BJ (cell line): ENCODE results near the gene PDE6G. TPM values are rescaled to one million over a fixed set of nuclear protein-coding genes. Genes with fewer than 3 reads are reported as not detected.

ENCODE experiments used
- CTCF ChIA-PET: fragments of 350-600 bp; formaldehyde crosslinking; extraction: SDS; loops from one replicate; lab custom pipeline; 2021; ENCODE audit warnings: antibody characterized with exemption, inconsistent platforms; lab: Yijun Ruan, JAX
- POLR2A ChIA-PET: fragments of 300-600 bp; sonication (Branson Sonifier 250); formaldehyde crosslinking; extraction: SDS; loops from one replicate; lab custom pipeline; 2021; ENCODE audit warnings: antibody characterized with exemption; lab: Charles Lee
- DNase-seq: peaks from one replicate; pipeline ENCODE4 v3.0.0-alpha.2; 2011; ENCODE audit warnings: low read depth
- H3K27me3 ChIP-seq: 2 replicates; pipeline ENCODE4 v1.6.0; 2011; ENCODE audit warnings: low read length; ENCODE audit not compliant: control insufficient read depth, insufficient read depth
- H3K36me3 ChIP-seq: 2 replicates; pipeline ENCODE4 v1.5.1; 2011; ENCODE audit warnings: low read length; ENCODE audit not compliant: control insufficient read depth, insufficient read depth
- H3K4me3 ChIP-seq: 2 replicates; pipeline ENCODE4 v1.5.1; 2011; ENCODE audit warnings: low read depth, mild to moderate bottlenecking, control low read depth, low read length
- polyA minus RNA-seq: library from RNA; depleted of rRNA, polyadenylated mRNA; stranded (reverse); fragments of >200 nt; gene quantifications from 2 replicates; pipeline ENCODE4 v1.2.3, GENCODE V29; 2011; rRNA and poly(A)+ RNA removed
- polyA plus RNA-seq: library from polyadenylated mRNA; depleted of rRNA; stranded (reverse); fragments of >200 nt; gene quantifications from 2 replicates; pipeline ENCODE4 v1.2.3, GENCODE V29; 2011; rRNA removed
- TF ChIP-seq, protein P1 (sequence below): IDR thresholded peaks from 2 replicates; pipeline ENCODE4 v1.5.1; 2011; ENCODE audit warnings: low read depth, mild to moderate bottlenecking, control low read depth, inconsistent platforms, low read length, moderate library complexity; ENCODE audit not compliant: insufficient read depth

PDE6G gene
- polyA plus RNA-seq = 0.36 and 0.37 TPM in 2 replicates
- 1.9 TPM in 1 of 2 replicates, not detected in the other for polyA minus RNA-seq

DNA sequence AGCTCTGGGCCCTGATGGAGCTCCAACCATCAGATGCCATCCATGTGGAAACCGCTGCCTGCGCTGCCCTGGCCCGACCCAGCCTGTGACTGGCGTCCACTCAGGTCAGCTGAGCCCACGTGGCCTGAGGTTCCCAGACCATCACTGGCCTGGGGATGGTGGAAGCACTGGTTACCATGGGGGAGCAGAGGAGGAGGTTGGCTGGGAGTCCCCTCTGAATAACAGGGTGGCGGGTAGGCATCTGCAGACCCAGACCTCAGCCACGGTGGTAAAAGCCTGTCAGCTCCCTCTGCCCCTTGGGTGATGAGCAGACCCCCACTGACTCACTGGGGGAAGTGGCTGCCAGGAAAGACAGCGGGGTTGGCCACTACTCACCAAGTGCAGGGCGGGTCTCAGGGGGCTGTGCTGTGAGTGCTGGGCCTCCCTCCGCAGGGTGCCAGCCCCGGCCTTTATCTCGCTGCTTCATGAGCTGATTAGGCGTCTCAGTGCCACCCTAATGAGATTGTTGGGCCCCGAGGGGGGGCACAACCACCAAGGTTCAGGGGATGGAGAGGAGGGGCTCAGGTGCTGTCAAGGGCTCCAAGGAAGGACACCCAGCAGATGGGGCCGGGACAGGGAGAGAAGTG, at the start of gene PDE6G:
PDE6G (minus strand) TSS at position 425 of the 626 bp plus-strand sequence. CDS start 3,237 bp downstream, outside the sequence.
- H3K36me3 ChIP-seq = no peaks in the 10 kb centered on the region
- ChIA-PET CTCF (interaction anchor here (1.0 to 1.1 kb wide), 2 partner anchors 36 to 54 kb away, joined by 3 read pairs; no protein-coding TSS in a partner anchor), POLR2A (no interaction called here)
- no peak within 1 kb of the TSS for H3K4me3 ChIP-seq
- DNase-seq = no peak
- no peaks in the 10 kb centered on the region for H3K27me3 ChIP-seq
- TF ChIP-seq, protein P1, sequence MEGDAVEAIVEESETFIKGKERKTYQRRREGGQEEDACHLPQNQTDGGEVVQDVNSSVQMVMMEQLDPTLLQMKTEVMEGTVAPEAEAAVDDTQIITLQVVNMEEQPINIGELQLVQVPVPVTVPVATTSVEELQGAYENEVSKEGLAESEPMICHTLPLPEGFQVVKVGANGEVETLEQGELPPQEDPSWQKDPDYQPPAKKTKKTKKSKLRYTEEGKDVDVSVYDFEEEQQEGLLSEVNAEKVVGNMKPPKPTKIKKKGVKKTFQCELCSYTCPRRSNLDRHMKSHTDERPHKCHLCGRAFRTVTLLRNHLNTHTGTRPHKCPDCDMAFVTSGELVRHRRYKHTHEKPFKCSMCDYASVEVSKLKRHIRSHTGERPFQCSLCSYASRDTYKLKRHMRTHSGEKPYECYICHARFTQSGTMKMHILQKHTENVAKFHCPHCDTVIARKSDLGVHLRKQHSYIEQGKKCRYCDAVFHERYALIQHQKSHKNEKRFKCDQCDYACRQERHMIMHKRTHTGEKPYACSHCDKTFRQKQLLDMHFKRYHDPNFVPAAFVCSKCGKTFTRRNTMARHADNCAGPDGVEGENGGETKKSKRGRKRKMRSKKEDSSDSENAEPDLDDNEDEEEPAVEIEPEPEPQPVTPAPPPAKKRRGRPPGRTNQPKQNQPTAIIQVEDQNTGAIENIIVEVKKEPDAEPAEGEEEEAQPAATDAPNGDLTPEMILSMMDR = no peak

DNA sequence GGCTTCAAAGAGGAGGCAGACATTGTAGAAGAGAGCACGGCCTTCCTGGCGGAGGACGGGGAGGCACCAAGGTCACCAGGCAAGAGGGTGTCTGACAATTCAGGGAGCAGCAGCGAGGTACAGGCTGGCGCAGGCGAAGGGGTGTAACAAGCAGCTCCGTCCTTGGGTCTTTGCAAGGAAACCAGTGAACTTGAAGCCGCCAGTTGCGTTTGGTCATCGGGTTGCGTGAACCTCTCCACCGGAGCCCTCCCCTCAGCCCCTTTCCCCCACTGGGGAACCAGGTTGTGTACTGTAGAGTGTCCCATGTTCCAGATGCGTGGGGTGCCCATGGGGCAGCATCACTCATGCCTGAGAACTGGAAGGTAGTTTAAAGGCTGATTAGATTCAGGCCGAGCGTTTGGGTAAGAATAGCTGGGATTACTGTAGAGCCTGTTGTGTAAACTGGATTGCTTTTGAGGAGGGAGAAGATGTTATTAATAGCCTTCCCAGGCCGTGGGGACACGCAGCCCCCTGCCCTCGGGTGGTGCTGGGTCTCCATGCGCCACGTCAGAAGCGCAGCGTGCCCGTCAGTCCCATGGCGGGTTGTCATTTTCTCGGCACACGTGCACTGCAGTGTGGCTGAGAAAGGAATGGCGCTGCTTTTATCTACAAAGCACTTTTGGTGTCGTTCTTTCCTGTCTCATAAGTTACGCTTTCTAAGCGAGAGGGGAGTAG, 49.3 kb upstream of the PDE6G start:
- H3K4me3 ChIP-seq = no peak overlapping the region
- no peaks in the 10 kb centered on the region for H3K27me3 ChIP-seq
- TF ChIP-seq, protein P1 = no peak
- no peak for DNase-seq
- peaks cover 33% of the 10 kb centered on the region for H3K36me3 ChIP-seq
- ChIA-PET CTCF (no interaction called here), POLR2A (no interaction called here)

GRCh38 chr17:81703747-81704654, 47.7 kb upstream of the PDE6G start:
- peak overlapping the region; percentile 62 for H3K4me3 ChIP-seq
- TF ChIP-seq, protein P1 = no peak
- ChIA-PET POLR2A (no interaction called here), CTCF (interaction anchor here (0.8 to 1.3 kb wide), 3 partner anchors 10 to 21 kb away, joined by 3 read pairs; partner anchors contain the start of genes ARL16 and HGS)
- no peak for DNase-seq
- H3K36me3 ChIP-seq = peaks cover 35% of the 10 kb centered on the region
- H3K27me3 ChIP-seq = no peaks in the 10 kb centered on the region

- TF ChIP-seq, protein P1 = peak; percentile 25
- ChIA-PET POLR2A (interaction anchor here (0.6 kb wide), 1 partner anchor 9 kb away, joined by 11 read pairs; no protein-coding TSS in a partner anchor), CTCF (interaction anchor here (0.8 to 1.3 kb wide), 3 partner anchors 11 to 20 kb away, joined by 3 read pairs; partner anchors contain the start of genes ARL16 and HGS)
- peak within 1 kb of the TSS; percentile 62 for H3K4me3 ChIP-seq
- DNase-seq = peak; percentile 49
- H3K36me3 ChIP-seq = peaks cover 36% of the 10 kb centered on the region
- no peaks in the 10 kb centered on the region for H3K27me3 ChIP-seq
These were observed 46.8 kb upstream of the PDE6G start, which contains the start of gene MRPL12 for GRCh38 chr17:81702934-81703746. Gene MRPL12 (plus strand): TSS chr17:81703367. CDS start chr17:81703502, 135 bp downstream.
